ENCODE data around the gene DEFB114.

DEFB114 gene

DNA sequence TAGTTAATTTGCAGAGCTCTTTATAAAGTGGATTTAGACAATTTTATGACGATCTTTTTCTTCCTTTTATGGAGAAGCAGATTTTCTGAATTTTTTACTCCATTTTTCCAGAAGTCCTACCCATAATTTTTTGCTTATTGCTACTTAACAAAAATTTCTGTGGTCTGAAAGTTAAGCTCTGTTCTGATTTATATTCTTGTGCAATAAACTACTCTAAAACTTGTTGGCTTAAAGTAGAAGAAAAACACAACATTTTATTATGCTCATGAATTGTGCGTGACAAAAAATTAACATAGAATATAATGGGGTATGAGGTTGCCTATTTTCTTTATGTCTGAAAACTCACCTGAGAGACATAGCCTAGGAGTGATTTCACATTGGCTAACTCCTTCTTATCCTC lies 2.9 kb upstream of the DEFB114 start:
- Mint-ChIP-seq H3K27me3 (ENCODE audit: low read depth) (no peaks in the 10 kb centered on the region), H3K4me1 (peaks cover 4% of the 10 kb centered on the region), H3K36me3 (ENCODE audit: low read depth) (no peaks in the 10 kb centered on the region), H3K27ac (no peak overlapping the region), H3K4me3 (no peak overlapping the region), H3K9me3 (no peaks in the 10 kb centered on the region)
- TF ChIP-seq, protein P1, sequence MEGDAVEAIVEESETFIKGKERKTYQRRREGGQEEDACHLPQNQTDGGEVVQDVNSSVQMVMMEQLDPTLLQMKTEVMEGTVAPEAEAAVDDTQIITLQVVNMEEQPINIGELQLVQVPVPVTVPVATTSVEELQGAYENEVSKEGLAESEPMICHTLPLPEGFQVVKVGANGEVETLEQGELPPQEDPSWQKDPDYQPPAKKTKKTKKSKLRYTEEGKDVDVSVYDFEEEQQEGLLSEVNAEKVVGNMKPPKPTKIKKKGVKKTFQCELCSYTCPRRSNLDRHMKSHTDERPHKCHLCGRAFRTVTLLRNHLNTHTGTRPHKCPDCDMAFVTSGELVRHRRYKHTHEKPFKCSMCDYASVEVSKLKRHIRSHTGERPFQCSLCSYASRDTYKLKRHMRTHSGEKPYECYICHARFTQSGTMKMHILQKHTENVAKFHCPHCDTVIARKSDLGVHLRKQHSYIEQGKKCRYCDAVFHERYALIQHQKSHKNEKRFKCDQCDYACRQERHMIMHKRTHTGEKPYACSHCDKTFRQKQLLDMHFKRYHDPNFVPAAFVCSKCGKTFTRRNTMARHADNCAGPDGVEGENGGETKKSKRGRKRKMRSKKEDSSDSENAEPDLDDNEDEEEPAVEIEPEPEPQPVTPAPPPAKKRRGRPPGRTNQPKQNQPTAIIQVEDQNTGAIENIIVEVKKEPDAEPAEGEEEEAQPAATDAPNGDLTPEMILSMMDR (IDR thresholded peaks at IDR 0.05; ENCODE audit: unreplicated experiment in 3 of 3), result no peak

DNA sequence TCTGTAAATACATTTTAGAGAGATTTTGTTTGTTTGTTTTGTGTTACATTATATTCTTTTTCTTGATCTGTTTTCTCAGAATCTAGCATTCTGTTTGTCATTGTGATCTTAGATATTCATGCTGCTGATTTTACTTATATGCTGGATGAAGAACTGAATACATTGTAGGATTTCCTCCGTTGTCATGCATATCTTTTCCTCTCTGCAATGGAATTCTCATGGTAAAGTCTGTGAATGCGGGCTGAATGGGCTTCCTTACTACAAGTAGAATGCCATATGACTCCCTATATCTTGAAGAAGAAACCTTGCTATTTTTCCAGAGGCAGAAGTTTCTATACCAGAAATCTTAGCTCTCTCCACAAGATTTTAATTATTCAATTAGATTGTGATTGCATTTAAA lies 2.4 kb upstream of the DEFB114 start:
- no peaks in the 10 kb centered on the region for H3K36me3 Mint-ChIP-seq (ENCODE audit: low read depth)
- H3K4me3 Mint-ChIP-seq, result no peak overlapping the region
- H3K27me3 Mint-ChIP-seq (ENCODE audit: low read depth), result no peaks in the 10 kb centered on the region
- no peaks in the 10 kb centered on the region for H3K9me3 Mint-ChIP-seq
- no peak overlapping the region for H3K27ac Mint-ChIP-seq
- TF ChIP-seq, protein P1 (IDR thresholded peaks at IDR 0.05; ENCODE audit: unreplicated experiment in 3 of 3), result no peak
- peaks cover 4% of the 10 kb centered on the region for H3K4me1 Mint-ChIP-seq

DNA sequence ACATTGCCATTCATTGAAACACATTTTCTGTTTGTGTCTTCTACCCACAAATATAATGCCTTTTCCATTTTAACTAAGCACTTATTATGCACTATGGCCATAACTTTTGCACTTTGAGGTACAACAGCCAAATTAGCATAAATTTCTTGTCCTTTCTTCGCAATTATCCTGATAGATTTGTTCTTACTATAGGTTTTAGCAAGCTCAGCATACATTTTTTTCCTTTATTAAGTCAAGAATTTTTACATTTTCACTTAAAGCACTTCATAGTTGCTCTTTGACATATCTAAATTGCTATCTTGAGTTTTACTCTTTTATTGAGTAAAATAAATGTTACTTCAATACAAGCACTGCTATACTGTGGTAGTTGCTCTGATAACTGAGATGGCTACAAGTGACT lies 5.8 kb downstream of the DEFB114 start:
- TF ChIP-seq, protein P1 (IDR thresholded peaks at IDR 0.05; ENCODE audit: unreplicated experiment in 3 of 3), result no peak
- H3K4me3 Mint-ChIP-seq, result no peak overlapping the region
- H3K4me1 Mint-ChIP-seq, result no peaks in the 10 kb centered on the region
- H3K27me3 Mint-ChIP-seq (ENCODE audit: low read depth), result no peaks in the 10 kb centered on the region
- peaks cover 3% of the 10 kb centered on the region for H3K9me3 Mint-ChIP-seq
- H3K27ac Mint-ChIP-seq, result no peak overlapping the region
- H3K36me3 Mint-ChIP-seq (ENCODE audit: low read depth), result no peaks in the 10 kb centered on the region

DNA sequence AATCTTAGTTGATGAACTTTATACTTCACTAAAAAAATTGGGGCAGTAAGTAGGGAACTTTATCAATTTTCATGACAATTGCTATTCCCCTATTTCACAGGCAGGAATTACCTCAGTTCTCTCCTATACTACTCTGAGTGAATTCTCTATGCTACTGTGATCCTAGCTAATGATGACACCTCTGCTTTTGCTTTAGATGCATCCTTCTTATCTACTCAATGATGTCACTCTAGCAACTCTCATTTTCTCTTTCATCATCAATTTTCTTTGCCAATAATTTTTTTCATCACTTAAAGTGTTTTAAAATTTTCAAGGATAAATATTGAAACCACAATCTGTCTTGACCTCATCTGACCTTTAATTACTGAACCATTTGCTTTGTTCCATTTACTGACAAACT lies 8.1 kb downstream of the DEFB114 start:
- Mint-ChIP-seq H3K27ac (no peak overlapping the region), H3K36me3 (ENCODE audit: low read depth) (no peaks in the 10 kb centered on the region), H3K4me3 (no peak overlapping the region), H3K27me3 (ENCODE audit: low read depth) (no peaks in the 10 kb centered on the region), H3K9me3 (peaks cover 3% of the 10 kb centered on the region), H3K4me1 (no peaks in the 10 kb centered on the region)
- TF ChIP-seq, protein P1 (IDR thresholded peaks at IDR 0.05; ENCODE audit: unreplicated experiment in 3 of 3), result no peak

DNA sequence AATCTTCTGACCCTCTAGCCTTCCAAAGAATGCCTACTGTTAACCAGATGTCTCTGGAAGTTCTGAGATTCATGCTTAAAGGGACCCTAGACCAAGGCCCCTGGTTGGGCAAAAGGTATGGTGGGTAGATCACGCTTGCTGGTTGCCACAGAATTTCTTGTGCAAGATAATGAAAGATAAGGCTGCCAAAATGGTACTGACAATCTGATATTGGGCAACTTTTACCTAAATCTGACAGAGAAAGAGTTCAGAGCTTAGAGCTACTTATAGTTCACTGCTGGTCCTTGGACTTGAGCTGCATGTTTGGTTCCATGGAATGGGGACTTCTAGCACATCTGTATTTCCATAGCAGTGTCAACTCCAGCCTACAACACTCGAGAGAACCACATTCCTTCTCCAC lies 12.0 kb downstream of the DEFB114 start:
- H3K4me3 Mint-ChIP-seq, result no peak overlapping the region
- H3K36me3 Mint-ChIP-seq (ENCODE audit: low read depth), result no peaks in the 10 kb centered on the region
- no peaks in the 10 kb centered on the region for H3K27me3 Mint-ChIP-seq (ENCODE audit: low read depth)
- no peaks in the 10 kb centered on the region for H3K4me1 Mint-ChIP-seq
- H3K27ac Mint-ChIP-seq, result no peak overlapping the region
- TF ChIP-seq, protein P1 (IDR thresholded peaks at IDR 0.05; ENCODE audit: unreplicated experiment in 3 of 3), result no peak
- H3K9me3 Mint-ChIP-seq, result no peaks in the 10 kb centered on the region

DNA sequence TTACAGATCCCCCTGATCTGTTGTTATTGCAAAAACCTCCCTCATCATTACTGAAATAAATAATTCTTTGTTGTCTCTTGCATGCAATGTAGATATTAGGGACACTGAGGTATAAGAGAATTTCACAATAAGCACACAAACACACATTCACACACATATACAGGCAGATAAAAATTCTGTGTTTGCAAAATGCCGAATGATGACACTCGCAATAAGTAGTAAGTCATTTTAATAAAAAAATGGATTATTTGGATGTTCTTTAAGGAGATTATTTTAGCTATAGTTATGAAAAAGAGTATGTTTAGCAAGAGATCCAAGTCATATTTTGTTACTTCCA lies 13.6 kb downstream of the DEFB114 start:
- Mint-ChIP-seq H3K27ac (no peak overlapping the region), H3K4me1 (no peaks in the 10 kb centered on the region), H3K4me3 (no peak overlapping the region), H3K36me3 (ENCODE audit: low read depth) (no peaks in the 10 kb centered on the region), H3K9me3 (no peaks in the 10 kb centered on the region), H3K27me3 (ENCODE audit: low read depth) (no peaks in the 10 kb centered on the region)
- TF ChIP-seq, protein P1 (IDR thresholded peaks at IDR 0.05; ENCODE audit: unreplicated experiment in 3 of 3), result no peak

Data from nephron (organoid).